ENCODE data around the gene ATG9B. TPM values are rescaled to one million over a fixed set of nuclear protein-coding genes. Genes with fewer than 3 reads are reported as not detected.

ATG9B gene
- total and polyA plus RNA-seq, 2 donors (not counting 3 experiments of a cell fraction or from before 2014, with no cell fraction given), result 0.04 TPM; not detected in 1

DNA sequence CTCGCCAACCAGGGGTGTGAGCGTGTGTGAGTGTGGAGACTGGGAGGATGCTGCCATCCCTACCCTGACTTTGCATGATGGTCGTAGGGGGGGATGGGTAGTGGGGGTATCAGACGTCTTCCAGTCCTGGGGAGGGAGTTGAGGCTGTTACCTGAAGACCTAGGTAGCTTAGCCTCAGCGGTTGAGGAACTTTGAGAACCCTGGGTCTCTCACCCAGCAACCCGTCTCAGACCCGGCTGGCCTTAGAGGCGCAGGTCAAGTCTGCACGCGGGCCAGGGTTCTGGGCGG lies 37.8 kb upstream of the ATG9B start:
- CTCF ChIA-PET, result interaction anchor here (1.3 kb wide), 1 partner anchor 11 kb away, joined by 4 read pairs; no protein-coding TSS in a partner anchor
- H3K9ac ChIP-seq (replicated peaks; ENCODE audit: extremely low read depth, insufficient read depth, low read length), result no peak overlapping the region
- POLR2A ChIA-PET, result no interaction called here

More for the DNA sequence above, 37.8 kb upstream of the ATG9B start:
- H3K27ac ChIP-seq (ENCODE audit: insufficient read depth, low read depth, low read length), result no peak overlapping the region
- H3K27me3 ChIP-seq (ENCODE audit: control insufficient read depth in 2 of 2, insufficient read depth in 2 of 2, low read length in 2 of 2), result no peaks in the 10 kb centered on the region
- TF ChIP-seq FOS (IDR thresholded peaks at IDR 0.05; ENCODE audit: borderline replicate concordance, insufficient read depth, low read length) (no peak), POLR2A (IDR thresholded peaks at IDR 0.05; ENCODE audit: low read depth, low read length) (no peak), MYC (IDR thresholded peaks at IDR 0.05; ENCODE audit: low read depth, low read length) (no peak), JUN (IDR thresholded peaks at IDR 0.05; ENCODE audit: borderline replicate concordance, insufficient read depth, insufficient read length, low read depth) (no peak), EZH2 (IDR thresholded peaks at IDR 0.05; ENCODE audit: borderline replicate concordance, low read depth, low read length, severe bottlenecking) (no peak), GATA2 (IDR thresholded peaks at IDR 0.05; ENCODE audit: insufficient read depth, insufficient read length, low read depth, low read length) (no peak), POLR2AphosphoS5 (IDR thresholded peaks at IDR 0.05; ENCODE audit: insufficient read depth, low read depth, low read length) (no peak)
- TF ChIP-seq, protein P1, sequence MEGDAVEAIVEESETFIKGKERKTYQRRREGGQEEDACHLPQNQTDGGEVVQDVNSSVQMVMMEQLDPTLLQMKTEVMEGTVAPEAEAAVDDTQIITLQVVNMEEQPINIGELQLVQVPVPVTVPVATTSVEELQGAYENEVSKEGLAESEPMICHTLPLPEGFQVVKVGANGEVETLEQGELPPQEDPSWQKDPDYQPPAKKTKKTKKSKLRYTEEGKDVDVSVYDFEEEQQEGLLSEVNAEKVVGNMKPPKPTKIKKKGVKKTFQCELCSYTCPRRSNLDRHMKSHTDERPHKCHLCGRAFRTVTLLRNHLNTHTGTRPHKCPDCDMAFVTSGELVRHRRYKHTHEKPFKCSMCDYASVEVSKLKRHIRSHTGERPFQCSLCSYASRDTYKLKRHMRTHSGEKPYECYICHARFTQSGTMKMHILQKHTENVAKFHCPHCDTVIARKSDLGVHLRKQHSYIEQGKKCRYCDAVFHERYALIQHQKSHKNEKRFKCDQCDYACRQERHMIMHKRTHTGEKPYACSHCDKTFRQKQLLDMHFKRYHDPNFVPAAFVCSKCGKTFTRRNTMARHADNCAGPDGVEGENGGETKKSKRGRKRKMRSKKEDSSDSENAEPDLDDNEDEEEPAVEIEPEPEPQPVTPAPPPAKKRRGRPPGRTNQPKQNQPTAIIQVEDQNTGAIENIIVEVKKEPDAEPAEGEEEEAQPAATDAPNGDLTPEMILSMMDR (IDR thresholded peaks at IDR 0.05; ENCODE audit: extremely low read depth in 1 of 2, insufficient read depth in 1 of 2, low read depth in 1 of 2, low read length in 2 of 2), result no peak
- TF ChIP-seq, protein P2, sequence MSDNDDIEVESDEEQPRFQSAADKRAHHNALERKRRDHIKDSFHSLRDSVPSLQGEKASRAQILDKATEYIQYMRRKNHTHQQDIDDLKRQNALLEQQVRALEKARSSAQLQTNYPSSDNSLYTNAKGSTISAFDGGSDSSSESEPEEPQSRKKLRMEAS (IDR thresholded peaks at IDR 0.05; ENCODE audit: insufficient read depth, insufficient read length), result no peak
- no TSS peak for BruUV-seq (replicated peaks)
- peaks cover 6 to 28% of the 10 kb centered on the region in 2 experiments for H3K36me3 ChIP-seq (ENCODE audit: control insufficient read depth in 2 of 2, extremely low read depth in 1 of 2, insufficient read depth in 2 of 2, low read length in 2 of 2)
- peaks cover 34% of the 10 kb centered on the region for H3K79me2 ChIP-seq (ENCODE audit: control insufficient read depth, insufficient read depth, low read length)
- no peak overlapping the region for H3K4me2 ChIP-seq (ENCODE audit: insufficient read depth, low read length)
- H3K9me3 ChIP-seq (replicated peaks; ENCODE audit: control insufficient read depth, insufficient read depth, low read length), result no peaks in the 10 kb centered on the region
- FAIRE-seq (no peak), DNase-seq (ENCODE audit: low read depth, low spot score) (no peak)
- peaks cover 27% of the 10 kb centered on the region for H3K4me1 ChIP-seq (ENCODE audit: control insufficient read depth, extremely low read depth, insufficient read depth, low read length)
- no peaks in the 10 kb centered on the region for H3K9me1 ChIP-seq (replicated peaks; ENCODE audit: control insufficient read depth, extremely low read depth, insufficient read depth, low read length)
- intact Hi-C loops (cut with micrococcal nuclease) (no loop called here), dilution Hi-C loops (cut with MboI; ENCODE audit: extremely low pct_ligation_motif_present, low sequenced_read_pairs) (no loop called here)
- H3K4me3 ChIP-seq (replicated peaks in 1 of 3; ENCODE audit: insufficient read depth in 1 of 3, low read depth in 1 of 3, low read length in 3 of 3), result no peak overlapping the region
- H2AFZ ChIP-seq (ENCODE audit: low read depth, low read length), result no peak overlapping the region
- H4K20me1 ChIP-seq (replicated peaks; ENCODE audit: control insufficient read depth, extremely low read depth, insufficient read depth, low read length), result no peaks in the 10 kb centered on the region
